ENCODE results near the gene ABLIM1. TPM values are rescaled to one million over a fixed set of nuclear protein-coding genes. Genes with fewer than 3 reads are reported as not detected.

Gene ABLIM1
- total and polyA plus RNA-seq, 2 of the 4 experiments (the other 2 are of a cell fraction) = 7.7 to 9.9 TPM

DNA sequence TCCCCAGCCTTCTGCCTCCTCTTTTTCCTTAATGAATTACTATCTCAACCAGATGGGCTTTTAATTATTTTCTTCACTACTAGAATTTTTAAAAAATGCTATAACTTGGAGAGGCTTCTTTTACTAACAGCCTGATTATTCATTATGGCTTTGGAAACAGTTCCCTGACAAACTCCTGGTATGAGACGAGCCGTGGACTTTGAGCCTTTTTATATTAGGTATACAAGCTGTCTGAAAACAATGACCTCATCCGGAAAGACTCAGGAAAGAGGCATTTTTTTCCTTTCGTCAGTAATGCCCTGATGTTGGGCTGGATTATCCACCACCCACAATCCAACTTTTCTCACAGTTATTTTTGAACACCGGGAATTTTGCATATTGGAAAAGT, 26.7 kb upstream of the ABLIM1 start:
- Histone ChIP-seq H2BK5ac (ENCODE audit: low read depth, low read length, poor library complexity, severe bottlenecking) (peak overlapping the region; percentile 21), H3K9me1 (ENCODE audit: insufficient read depth, low read length) (peaks cover 18% of the 10 kb centered on the region), H2BK120ac (ENCODE audit: low read depth, low read length) (no peak overlapping the region), H3K9ac (ENCODE audit: low read depth, low read length) (no peak overlapping the region), H3K4me2 (ENCODE audit: low read depth, low read length) (peak overlapping the region; percentile 49; the same call in 1 of the 2 replicates), H3K27ac (ENCODE audit: insufficient read depth, low read length) (no peak overlapping the region), H3K79me1 (ENCODE audit: low read depth in 1 of 2, low read length in 2 of 2) (peaks cover 0 to 3% of the 10 kb centered on the region in 2 experiments; a peak in 1 of 4 replicates), H3K23ac (ENCODE audit: low read depth, low read length) (no peak overlapping the region), H4K20me1 (ENCODE audit: insufficient read depth, low read length) (no peaks in the 10 kb centered on the region), H4K91ac (ENCODE audit: insufficient read depth, low read depth, low read length) (no peak overlapping the region), H2AK5ac (ENCODE audit: low read depth, low read length) (no peak overlapping the region), H3K27me3 (ENCODE audit: control insufficient read depth, insufficient read depth, low read length) (no peaks in the 10 kb centered on the region), H4K8ac (ENCODE audit: low read depth in 2 of 2, low read length in 2 of 2) (0 out of 4 replicates have a peak overlapping the region, but pooled peaks of 1 of the 2 experiments have one; percentile 14), H3K18ac (ENCODE audit: low read depth, low read length) (peak overlapping the region; percentile 45; the same call in 1 of the 2 replicates), H3K4ac (ENCODE audit: low read depth, low read length) (no peak overlapping the region), H2AFZ (replicated peaks; ENCODE audit: low read length, poor library complexity) (no peak overlapping the region), H3K9me3 (ENCODE audit: control insufficient read depth, insufficient read depth, low read length) (no peaks in the 10 kb centered on the region), H3K36me3 (ENCODE audit: control insufficient read depth, insufficient read depth, low read length) (no peaks in the 10 kb centered on the region), H3K14ac (replicated peaks; ENCODE audit: low read depth, low read length) (no peak overlapping the region), H4K5ac (ENCODE audit: low read depth, low read length) (no peak overlapping the region; the same call in 1 of the 2 replicates), H2BK15ac (ENCODE audit: low read depth, low read length) (no peak overlapping the region), H2BK20ac (ENCODE audit: low read depth, low read length) (peak overlapping the region; percentile 53; the same call in 1 of the 2 replicates), H3K4me1 (ENCODE audit: control insufficient read depth, insufficient read depth, low read length) (peaks cover 10% of the 10 kb centered on the region), H3K56ac (ENCODE audit: extremely low read depth, insufficient read depth, low read length) (no peak overlapping the region), H2AK9ac (replicated peaks; ENCODE audit: low read depth, low read length, poor library complexity) (no peak overlapping the region), H3K4me3 (ENCODE audit: insufficient read depth, low read depth, low read length) (no peak overlapping the region)
- no peak for TF ChIP-seq RCOR1 (IDR thresholded peaks at IDR 0.05; ENCODE audit: insufficient replicate concordance, low read length)
- TF ChIP-seq CEBPB (IDR thresholded peaks at IDR 0.05; ENCODE audit: low read depth, low read length) = no peak
- no peak for TF ChIP-seq BHLHE40 (IDR thresholded peaks at IDR 0.05; ENCODE audit: low read depth, low read length)
- TF ChIP-seq CHD1 (IDR thresholded peaks at IDR 0.05; ENCODE audit: low read depth, low read length) = no peak
- no peak for TF ChIP-seq NFE2L2 (IDR thresholded peaks at IDR 0.05; ENCODE audit: low read depth, low read length)
- no peak for TF ChIP-seq RFX5 (IDR thresholded peaks at IDR 0.05; ENCODE audit: low read depth, low read length)
- no peak for TF ChIP-seq POLR2A (IDR thresholded peaks at IDR 0.05; ENCODE audit: low read depth, low read length)
- no peak for TF ChIP-seq FOS (IDR thresholded peaks at IDR 0.05; ENCODE audit: low read depth, low read length)
- no peak for TF ChIP-seq ELK1 (IDR thresholded peaks at IDR 0.05; ENCODE audit: borderline replicate concordance, low read depth, low read length)
- TF ChIP-seq USF2 (IDR thresholded peaks at IDR 0.05; ENCODE audit: low read depth, low read length) = no peak
- no peak for TF ChIP-seq MAZ (IDR thresholded peaks at IDR 0.05; ENCODE audit: borderline replicate concordance, low read depth, low read length)
- TF ChIP-seq, protein P1, sequence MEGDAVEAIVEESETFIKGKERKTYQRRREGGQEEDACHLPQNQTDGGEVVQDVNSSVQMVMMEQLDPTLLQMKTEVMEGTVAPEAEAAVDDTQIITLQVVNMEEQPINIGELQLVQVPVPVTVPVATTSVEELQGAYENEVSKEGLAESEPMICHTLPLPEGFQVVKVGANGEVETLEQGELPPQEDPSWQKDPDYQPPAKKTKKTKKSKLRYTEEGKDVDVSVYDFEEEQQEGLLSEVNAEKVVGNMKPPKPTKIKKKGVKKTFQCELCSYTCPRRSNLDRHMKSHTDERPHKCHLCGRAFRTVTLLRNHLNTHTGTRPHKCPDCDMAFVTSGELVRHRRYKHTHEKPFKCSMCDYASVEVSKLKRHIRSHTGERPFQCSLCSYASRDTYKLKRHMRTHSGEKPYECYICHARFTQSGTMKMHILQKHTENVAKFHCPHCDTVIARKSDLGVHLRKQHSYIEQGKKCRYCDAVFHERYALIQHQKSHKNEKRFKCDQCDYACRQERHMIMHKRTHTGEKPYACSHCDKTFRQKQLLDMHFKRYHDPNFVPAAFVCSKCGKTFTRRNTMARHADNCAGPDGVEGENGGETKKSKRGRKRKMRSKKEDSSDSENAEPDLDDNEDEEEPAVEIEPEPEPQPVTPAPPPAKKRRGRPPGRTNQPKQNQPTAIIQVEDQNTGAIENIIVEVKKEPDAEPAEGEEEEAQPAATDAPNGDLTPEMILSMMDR (conservative IDR thresholded peaks at IDR 0.05; ENCODE audit: low read depth, low read length) = no peak
- TF ChIP-seq SMC3 (IDR thresholded peaks at IDR 0.05; ENCODE audit: low read depth, low read length) = no peak
- TF ChIP-seq RAD21 (IDR thresholded peaks at IDR 0.05; ENCODE audit: low read length) = no peak
- TF ChIP-seq MXI1 (IDR thresholded peaks at IDR 0.05; ENCODE audit: borderline replicate concordance, low read depth, low read length) = no peak
- in situ Hi-C loops (cut with MboI; ENCODE audit: low sequenced_read_pairs) = no loop called here
- DNase-seq (peak; percentile 85), ATAC-seq (ENCODE audit: low read depth) (peak; percentile 88)
- no CpG with 5 or more reads among the region's 5 CpGs for WGBS, 2 experiments (ENCODE audit: extremely low coverage in 2 of 2, insufficient read length in 1 of 2)
- ChIA-PET CTCF (interaction anchor here (0.8 kb wide), 1 partner anchor 19 kb away, joined by 3 read pairs; no protein-coding TSS in a partner anchor), POLR2A (ENCODE audit: unreplicated experiment) (no interaction called here)
- BruUV-seq (replicated peaks) = no TSS peak
- dilution Hi-C loops (cut with HindIII; ENCODE audit: low sequenced_read_pairs, unreplicated experiment) = no loop called here
- intact Hi-C loops (cut with micrococcal nuclease) = loop anchor here (5.0 kb wide), 1 partner anchor 53 kb away; no protein-coding TSS in a partner anchor

All from IMR-90 (cell line).